Measurements from ENCODE around the gene GRIP2.

Gene GRIP2

DNA sequence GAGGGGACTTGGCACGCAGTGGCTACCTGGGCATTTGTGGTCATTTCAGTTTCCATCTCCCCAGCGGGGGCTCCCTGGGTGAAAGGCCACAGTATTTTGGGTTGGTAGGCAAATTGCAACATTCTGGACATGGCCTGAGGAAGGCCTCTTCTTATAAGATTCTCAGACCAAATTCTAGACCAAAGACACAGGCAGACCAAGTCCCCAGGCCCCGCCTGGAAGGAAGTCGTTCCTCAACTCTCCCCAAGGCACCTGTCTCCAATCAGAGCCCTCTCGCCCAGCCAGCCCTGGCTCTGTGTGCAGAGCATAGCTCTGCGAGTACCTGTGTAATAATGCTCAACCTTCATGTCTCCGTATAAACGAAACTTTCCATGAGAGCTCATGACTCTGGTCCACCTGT is 53.1 kb downstream of the GRIP2 start:
- Histone ChIP-seq H3K9me3 (ENCODE audit: insufficient read depth, low read depth, low read length) (no peaks in the 10 kb centered on the region), H3K27ac (ENCODE audit: low read length) (no peak overlapping the region), H3K27me3 (ENCODE audit: insufficient read depth, low read length) (no peaks in the 10 kb centered on the region), H3K4me3 (ENCODE audit: low read length) (no peak overlapping the region), H3K9ac (ENCODE audit: low read depth, low read length) (no peak overlapping the region), H3K4me1 (ENCODE audit: insufficient read depth, low read length) (peaks cover 4% of the 10 kb centered on the region; the same call in 1 of the 2 replicates), H3K36me3 (ENCODE audit: insufficient read depth, low read depth, low read length) (peaks cover 63% of the 10 kb centered on the region)

DNA sequence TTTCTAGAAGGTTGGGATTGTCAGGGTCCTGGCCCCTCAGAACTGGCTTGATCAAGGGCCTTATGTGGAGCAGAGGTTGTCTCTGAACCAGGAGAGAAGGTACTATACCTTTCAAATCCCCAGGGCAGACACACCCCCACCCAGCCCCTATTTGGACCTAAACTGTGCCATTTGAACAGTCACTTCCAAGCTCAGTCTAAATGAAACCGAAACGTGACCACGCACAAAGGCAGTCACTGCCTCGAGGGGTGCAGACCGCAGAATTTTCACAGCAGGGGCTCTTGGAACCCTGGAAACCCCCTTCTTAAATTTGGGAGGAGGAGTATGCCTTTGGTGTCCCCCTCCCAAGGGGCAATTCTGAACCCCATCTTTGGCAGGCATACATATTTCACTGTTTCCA is 53.7 kb downstream of the GRIP2 start:
- Histone ChIP-seq H3K27me3 (ENCODE audit: insufficient read depth, low read length) (no peaks in the 10 kb centered on the region), H3K36me3 (ENCODE audit: insufficient read depth, low read depth, low read length) (peaks cover 69% of the 10 kb centered on the region), H3K27ac (ENCODE audit: low read length) (no peak overlapping the region), H3K9ac (ENCODE audit: low read depth, low read length) (no peak overlapping the region), H3K4me1 (ENCODE audit: insufficient read depth, low read length) (peaks cover 8% of the 10 kb centered on the region; the same call in 1 of the 2 replicates), H3K4me3 (ENCODE audit: low read length) (no peak overlapping the region), H3K9me3 (ENCODE audit: insufficient read depth, low read depth, low read length) (no peaks in the 10 kb centered on the region)

DNA sequence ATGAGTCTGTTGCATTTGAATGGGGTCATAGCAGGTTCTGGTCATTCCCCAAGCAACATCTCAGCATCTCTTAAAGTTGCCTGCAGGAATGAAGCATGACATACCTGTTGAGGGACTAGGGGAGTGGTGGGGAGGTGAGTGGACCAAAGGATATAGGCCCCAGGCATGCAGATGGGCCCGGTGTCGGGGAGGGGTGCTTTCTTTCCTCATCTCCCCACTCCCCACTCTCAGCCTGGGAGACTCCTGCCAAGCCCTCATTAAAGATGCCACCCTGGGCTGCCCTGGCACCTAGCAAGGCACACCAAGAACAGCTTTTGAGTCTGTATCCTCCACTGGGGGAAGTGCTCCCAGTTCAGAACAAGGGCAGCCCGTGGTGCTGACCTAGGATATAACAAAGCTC is 54.2 kb downstream of the GRIP2 start:
- Histone ChIP-seq H3K4me1 (ENCODE audit: insufficient read depth, low read length) (peaks cover 8% of the 10 kb centered on the region; the same call in 1 of the 2 replicates), H3K27me3 (ENCODE audit: insufficient read depth, low read length) (no peaks in the 10 kb centered on the region), H3K27ac (ENCODE audit: low read length) (no peak overlapping the region), H3K9ac (ENCODE audit: low read depth, low read length) (no peak overlapping the region), H3K36me3 (ENCODE audit: insufficient read depth, low read depth, low read length) (peaks cover 74% of the 10 kb centered on the region), H3K4me3 (ENCODE audit: low read length) (no peak overlapping the region), H3K9me3 (ENCODE audit: insufficient read depth, low read depth, low read length) (no peaks in the 10 kb centered on the region)

GRCh38 chr3:14484741-14485140 is 55.4 kb downstream of the GRIP2 start:
- no peak overlapping the region for H3K4me3 ChIP-seq (ENCODE audit: low read length)
- H3K27me3 ChIP-seq (ENCODE audit: insufficient read depth, low read length): no peaks in the 10 kb centered on the region
- no peak overlapping the region for H3K27ac ChIP-seq (ENCODE audit: low read length)
- no peaks in the 10 kb centered on the region for H3K9me3 ChIP-seq (ENCODE audit: insufficient read depth, low read depth, low read length)
- no peak overlapping the region for H3K9ac ChIP-seq (ENCODE audit: low read depth, low read length)
- peaks cover 86% of the 10 kb centered on the region for H3K36me3 ChIP-seq (ENCODE audit: insufficient read depth, low read depth, low read length)
- H3K4me1 ChIP-seq (ENCODE audit: insufficient read depth, low read length): peaks cover 8% of the 10 kb centered on the region; the same call in 1 of the 2 replicates

GRCh38 chr3:14483286-14483685 is 56.9 kb downstream of the GRIP2 start:
- no peaks in the 10 kb centered on the region for H3K27me3 ChIP-seq (ENCODE audit: insufficient read depth, low read length)
- H3K9ac ChIP-seq (ENCODE audit: low read depth, low read length): no peak overlapping the region
- H3K36me3 ChIP-seq (ENCODE audit: insufficient read depth, low read depth, low read length): peaks cover 94% of the 10 kb centered on the region
- no peak overlapping the region for H3K4me3 ChIP-seq (ENCODE audit: low read length)
- H3K4me1 ChIP-seq (ENCODE audit: insufficient read depth, low read length): peaks cover 8% of the 10 kb centered on the region; the same call in 1 of the 2 replicates
- no peaks in the 10 kb centered on the region for H3K9me3 ChIP-seq (ENCODE audit: insufficient read depth, low read depth, low read length)
- no peak overlapping the region for H3K27ac ChIP-seq (ENCODE audit: low read length)

GRCh38 chr3:14482271-14482721 is 57.8 kb downstream of the GRIP2 start:
- Histone ChIP-seq H3K4me1 (ENCODE audit: insufficient read depth, low read length) (peaks cover 8% of the 10 kb centered on the region; the same call in 1 of the 2 replicates), H3K9ac (ENCODE audit: low read depth, low read length) (no peak overlapping the region; the same call in 1 of the 2 replicates), H3K36me3 (ENCODE audit: insufficient read depth, low read depth, low read length) (peaks cover 96% of the 10 kb centered on the region), H3K9me3 (ENCODE audit: insufficient read depth, low read depth, low read length) (no peaks in the 10 kb centered on the region), H3K27ac (ENCODE audit: low read length) (no peak overlapping the region), H3K27me3 (ENCODE audit: insufficient read depth, low read length) (no peaks in the 10 kb centered on the region), H3K4me3 (ENCODE audit: low read length) (no peak overlapping the region)

- Histone ChIP-seq H3K27ac (ENCODE audit: low read length) (no peak overlapping the region), H3K4me3 (ENCODE audit: low read length) (no peak overlapping the region), H3K9ac (ENCODE audit: low read depth, low read length) (no peak overlapping the region), H3K4me1 (ENCODE audit: insufficient read depth, low read length) (peaks cover 8% of the 10 kb centered on the region; the same call in 1 of the 2 replicates), H3K27me3 (ENCODE audit: insufficient read depth, low read length) (no peaks in the 10 kb centered on the region), H3K9me3 (ENCODE audit: insufficient read depth, low read depth, low read length) (no peaks in the 10 kb centered on the region), H3K36me3 (ENCODE audit: insufficient read depth, low read depth, low read length) (peaks cover 96% of the 10 kb centered on the region)
Observed at GRCh38 chr3:14481646-14482036, 58.5 kb downstream of the GRIP2 start.

DNA sequence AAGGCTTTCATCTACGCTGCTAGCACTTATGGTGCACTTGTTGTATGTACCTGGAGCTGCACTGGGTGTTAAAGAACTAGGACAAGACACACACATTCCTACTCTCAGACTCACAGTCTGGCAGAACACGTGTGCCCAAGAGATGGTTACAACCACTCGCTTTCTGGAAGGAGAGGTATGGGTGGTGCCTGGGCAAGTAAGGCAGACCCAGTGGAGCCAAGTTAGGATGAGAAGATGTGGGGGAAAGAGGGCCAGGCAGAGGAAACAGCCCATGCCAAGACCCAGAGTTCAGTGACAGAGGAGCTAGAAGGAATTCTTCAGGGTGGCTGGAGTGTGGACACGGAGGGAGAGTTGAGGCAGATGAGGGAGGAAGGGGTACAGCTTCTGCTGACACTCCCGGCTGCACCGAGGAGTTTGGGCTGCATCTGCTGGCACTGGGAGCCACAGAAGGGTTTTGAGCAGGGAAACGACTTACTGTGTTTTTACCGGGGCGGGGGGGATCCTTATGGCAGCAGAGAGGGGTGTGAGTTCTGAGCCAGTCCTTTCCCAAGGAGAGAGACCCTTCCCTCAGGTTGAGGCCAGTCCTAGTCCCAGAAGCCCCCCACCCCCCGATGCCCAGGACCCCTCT is 59.0 kb downstream of the GRIP2 start:
- no peak overlapping the region for H3K4me3 ChIP-seq (ENCODE audit: low read length)
- H3K9ac ChIP-seq (ENCODE audit: low read depth, low read length): no peak overlapping the region
- peaks cover 96% of the 10 kb centered on the region for H3K36me3 ChIP-seq (ENCODE audit: insufficient read depth, low read depth, low read length)
- H3K27ac ChIP-seq (ENCODE audit: low read length): no peak overlapping the region
- peaks cover 8% of the 10 kb centered on the region; the same call in 1 of the 2 replicates for H3K4me1 ChIP-seq (ENCODE audit: insufficient read depth, low read length)
- H3K27me3 ChIP-seq (ENCODE audit: insufficient read depth, low read length): no peaks in the 10 kb centered on the region
- no peaks in the 10 kb centered on the region for H3K9me3 ChIP-seq (ENCODE audit: insufficient read depth, low read depth, low read length)

DNA sequence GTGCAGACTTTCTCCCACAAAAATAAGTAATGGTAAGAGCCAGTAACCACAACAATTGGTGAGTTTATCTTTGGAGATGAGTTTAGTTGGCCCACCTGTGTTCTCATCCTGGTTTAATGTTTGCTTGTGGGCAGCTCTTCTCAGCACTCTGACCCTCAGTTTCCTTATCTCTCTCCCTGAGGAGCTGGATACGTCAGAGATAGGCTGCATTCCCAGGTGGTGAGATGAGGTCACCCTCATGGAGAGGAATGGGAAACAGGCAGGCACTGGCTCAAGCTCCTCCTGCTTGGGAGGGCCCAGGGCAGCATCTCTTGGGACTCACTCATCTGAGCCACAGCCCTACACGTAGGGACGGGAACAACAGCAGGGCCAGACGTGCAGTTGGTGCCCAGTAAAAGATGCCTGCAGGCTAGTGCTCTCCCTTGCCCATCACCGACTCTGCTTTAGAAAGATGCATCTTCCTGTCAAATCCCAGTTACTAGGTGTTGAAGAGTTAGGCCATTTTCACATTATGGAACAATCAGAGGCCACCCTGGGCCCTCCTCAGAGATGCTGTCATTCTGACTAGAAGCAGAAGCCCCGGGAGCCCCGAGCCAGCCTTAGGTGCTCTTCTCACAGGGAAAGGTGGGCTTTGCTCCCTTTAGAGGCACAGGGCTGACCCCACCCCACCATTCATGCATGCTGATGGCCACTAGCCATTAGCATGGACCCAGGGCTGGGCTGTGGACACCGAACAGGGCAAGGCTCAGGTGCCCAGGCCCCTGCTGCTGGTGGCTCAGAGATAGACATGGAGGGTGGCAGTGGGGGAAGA is 59.7 kb downstream of the GRIP2 start:
- no peaks in the 10 kb centered on the region for H3K27me3 ChIP-seq (ENCODE audit: insufficient read depth, low read length)
- no peaks in the 10 kb centered on the region for H3K9me3 ChIP-seq (ENCODE audit: insufficient read depth, low read depth, low read length)
- peaks cover 8% of the 10 kb centered on the region; the same call in 1 of the 2 replicates for H3K4me1 ChIP-seq (ENCODE audit: insufficient read depth, low read length)
- H3K4me3 ChIP-seq (ENCODE audit: low read length): no peak overlapping the region
- H3K27ac ChIP-seq (ENCODE audit: low read length): no peak overlapping the region
- no peak overlapping the region for H3K9ac ChIP-seq (ENCODE audit: low read depth, low read length)
- peaks cover 96% of the 10 kb centered on the region for H3K36me3 ChIP-seq (ENCODE audit: insufficient read depth, low read depth, low read length)

DNA sequence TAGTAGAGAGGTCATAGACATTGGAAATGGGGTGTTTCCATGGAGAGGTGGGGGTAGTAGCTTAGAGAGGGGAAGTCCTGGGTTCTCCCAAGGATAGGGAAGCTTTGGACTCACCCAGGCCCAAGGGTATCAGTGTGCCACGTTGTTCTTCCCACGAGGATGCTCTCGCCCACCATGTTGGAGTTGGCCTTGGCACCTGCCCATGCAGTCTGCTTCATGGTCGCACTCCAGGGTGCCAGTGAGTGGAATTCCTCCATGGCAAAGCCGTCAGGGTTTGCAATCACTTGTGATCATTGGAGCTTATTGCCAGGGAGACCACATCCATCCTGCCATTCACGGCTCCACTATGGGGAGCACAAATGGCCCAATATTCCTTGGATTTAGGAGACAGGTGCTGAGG is 60.6 kb downstream of the GRIP2 start:
- H3K9ac ChIP-seq (ENCODE audit: low read depth, low read length): no peak overlapping the region
- no peaks in the 10 kb centered on the region for H3K27me3 ChIP-seq (ENCODE audit: insufficient read depth, low read length)
- no peaks in the 10 kb centered on the region for H3K9me3 ChIP-seq (ENCODE audit: insufficient read depth, low read depth, low read length)
- H3K36me3 ChIP-seq (ENCODE audit: insufficient read depth, low read depth, low read length): peaks cover 93% of the 10 kb centered on the region
- no peak overlapping the region for H3K27ac ChIP-seq (ENCODE audit: low read length)
- H3K4me3 ChIP-seq (ENCODE audit: low read length): no peak overlapping the region
- peaks cover 8% of the 10 kb centered on the region; the same call in 1 of the 2 replicates for H3K4me1 ChIP-seq (ENCODE audit: insufficient read depth, low read length)

DNA sequence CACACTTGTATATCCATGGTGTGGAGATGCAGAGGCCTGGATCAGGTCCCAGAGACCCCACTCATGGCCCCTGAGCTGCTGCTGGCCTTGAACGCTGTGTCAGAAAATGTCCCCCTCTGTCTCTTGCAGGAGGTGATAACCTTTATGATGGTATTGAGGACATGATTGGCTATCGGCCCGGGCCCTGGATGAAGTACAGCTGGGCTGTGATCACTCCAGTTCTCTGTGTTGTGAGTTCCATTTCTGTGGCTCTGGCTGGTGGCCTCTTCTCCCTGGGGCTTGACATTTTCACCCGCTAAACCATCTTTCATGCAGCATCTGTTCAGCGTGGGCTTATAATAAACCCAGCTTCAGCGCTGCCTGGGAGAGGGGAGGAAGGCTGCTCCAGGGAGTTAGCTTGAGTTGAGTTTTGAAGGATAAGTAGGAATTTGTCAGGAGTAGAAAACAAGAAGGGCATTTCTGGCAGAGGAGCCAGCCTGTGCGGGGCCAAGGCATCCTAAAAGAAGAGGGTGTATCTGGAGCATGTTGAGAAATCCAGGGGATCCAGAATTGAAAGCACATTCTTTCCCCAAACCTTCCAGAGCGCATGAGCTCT is 61.1 kb downstream of the GRIP2 start:
- Histone ChIP-seq H3K4me3 (ENCODE audit: low read length) (no peak overlapping the region), H3K27ac (ENCODE audit: low read length) (no peak overlapping the region), H3K9me3 (ENCODE audit: insufficient read depth, low read depth, low read length) (no peaks in the 10 kb centered on the region), H3K27me3 (ENCODE audit: insufficient read depth, low read length) (no peaks in the 10 kb centered on the region), H3K4me1 (ENCODE audit: insufficient read depth, low read length) (peaks cover 8% of the 10 kb centered on the region; the same call in 1 of the 2 replicates), H3K36me3 (ENCODE audit: insufficient read depth, low read depth, low read length) (peaks cover 90% of the 10 kb centered on the region), H3K9ac (ENCODE audit: low read depth, low read length) (no peak overlapping the region)
